HG02970 (cell line): Measurements from ENCODE around the gene SRD5A2.

ENCODE experiments used
- ATAC-seq: cut with Tn5 transposase; IDR thresholded peaks from one replicate; pipeline ENCODE4 v1.9.1; 2021; ENCODE audit warnings: mild to moderate bottlenecking, moderate library complexity, moderate number of reproducible peaks; ENCODE audit not compliant: unreplicated experiment, low FRiP score

The SRD5A2 gene

GRCh38 chr2:31475692-31476091, 105.0 kb downstream of the SRD5A2 start:
- ATAC-seq, result no peak

- ATAC-seq, result no peak
Measured at GRCh38 chr2:31474296-31474695, 106.4 kb downstream of the SRD5A2 start.
